ENCODE data around the gene MTRFR. TPM values are rescaled to one million over a fixed set of nuclear protein-coding genes. Genes with fewer than 3 reads are reported as not detected.

MTRFR gene
- total and polyA plus RNA-seq, 12 donors, result 12.2 to 23.3 (median 15.2) TPM

- no peaks in the 10 kb centered on the region for H3K27me3 ChIP-seq
- DNase-seq, result no peak
- TF ChIP-seq CTCF (IDR thresholded peaks at IDR 0.05), result no peak
- no peak for TF ChIP-seq POLR2A (IDR thresholded peaks at IDR 0.05)
- peaks cover 0 to 22% of the 10 kb centered on the region in 2 donors for H3K4me1 ChIP-seq (replicated peaks in 1 of 2)
- no peaks in the 10 kb centered on the region for H3K9me3 ChIP-seq (replicated peaks in 1 of 3)
- H3K36me3 ChIP-seq (replicated peaks in 1 of 2), result peaks cover 0 to under 1% of the 10 kb centered on the region in 2 donors
- intact Hi-C loops (cut with DNase I), result no loop called here
- H3K4me3 ChIP-seq, result no peak overlapping the region
- H3K27ac ChIP-seq, result no peak overlapping the region
- 52 to 58% (median 54%) methylated on average over 5 of the region's 5 CpGs for WGBS, 4 donors
Observed at GRCh38 chr12:123227581-123228258, 5.5 kb upstream of the MTRFR start.

- H3K27ac ChIP-seq, result no peak overlapping the region
- no peak overlapping the region for H3K4me3 ChIP-seq
- no peaks in the 10 kb centered on the region for H3K27me3 ChIP-seq
- intact Hi-C loops (cut with DNase I), result no loop called here
- no peaks in the 10 kb centered on the region for H3K36me3 ChIP-seq (replicated peaks in 1 of 2)
- WGBS, 4 donors, result 78 to 89% (median 85%) methylated on average over 3 of the region's 3 CpGs
- DNase-seq, result no peak
- TF ChIP-seq POLR2A (IDR thresholded peaks at IDR 0.05), result no peak
- TF ChIP-seq CTCF (IDR thresholded peaks at IDR 0.05), result no peak
- H3K4me1 ChIP-seq (replicated peaks in 1 of 2), result peaks cover 4 to 25% of the 10 kb centered on the region in 2 donors
- no peaks in the 10 kb centered on the region for H3K9me3 ChIP-seq (replicated peaks in 1 of 3)
Observed at GRCh38 chr12:123229051-123229450, 4.2 kb upstream of the MTRFR start.

- Histone ChIP-seq H3K9me3 (replicated peaks in 1 of 3) (no peaks in the 10 kb centered on the region), H3K4me1 (replicated peaks in 1 of 2) (peaks cover 8 to 38% of the 10 kb centered on the region in 2 donors), H3K4me3 (peak overlapping the region in 2 of 4 donors; percentile 46 to 79), H3K27ac (peak overlapping the region in 2 of 5 donors; percentile 93 to 96), H3K27me3 (no peaks in the 10 kb centered on the region), H3K36me3 (replicated peaks in 1 of 2) (no peaks in the 10 kb centered on the region)
- DNase-seq, result no peak
- intact Hi-C loops (cut with DNase I), result no loop called here
- no peak for TF ChIP-seq POLR2A (IDR thresholded peaks at IDR 0.05)
- no peak for TF ChIP-seq CTCF (IDR thresholded peaks at IDR 0.05)
- 17 to 22% (median 21%) methylated on average over 5 of the region's 5 CpGs for WGBS, 4 donors
Observed at GRCh38 chr12:123231931-123232330, 1.3 kb upstream of the MTRFR start.

GRCh38 chr12:123232472-123232806 is 797 bp upstream of the MTRFR start:
- no peak for DNase-seq
- no peaks in the 10 kb centered on the region for H3K36me3 ChIP-seq (replicated peaks in 1 of 2)
- WGBS, 4 donors, result 0 to 1% (median 0%) methylated on average over 15 of the region's 15 CpGs
- TF ChIP-seq POLR2A (IDR thresholded peaks at IDR 0.05) (no peak), CTCF (IDR thresholded peaks at IDR 0.05) (no peak)
- H3K4me3 ChIP-seq, result peak overlapping the region in 3 of 4 donors; percentile 46 to 79 (median 65)
- peaks cover 8 to 38% of the 10 kb centered on the region in 2 donors for H3K4me1 ChIP-seq (replicated peaks in 1 of 2)
- no peaks in the 10 kb centered on the region for H3K27me3 ChIP-seq
- peak overlapping the region; percentile 86 to 96 (median 91) for H3K27ac ChIP-seq
- no peaks in the 10 kb centered on the region for H3K9me3 ChIP-seq (replicated peaks in 1 of 3)
- intact Hi-C loops (cut with DNase I), result no loop called here

Data from adrenal gland (tissue), 12 donors.